GM21423 (cell line): ENCODE measurements around the gene THUMPD3.

Experiments
- ATAC-seq: cut with Tn5 transposase; IDR thresholded peaks from one replicate; pipeline ENCODE4 v1.9.1; 2021; ENCODE audit warnings: mild to moderate bottlenecking, moderate library complexity; ENCODE audit not compliant: unreplicated experiment

Gene THUMPD3

GRCh38 chr3:9352917-9353752, 9.7 kb upstream of the THUMPD3 start:
- ATAC-seq = peak; percentile 55

GRCh38 chr3:9361691-9362388, 1.0 kb upstream of the THUMPD3 start:
- ATAC-seq = no peak

- no peak for ATAC-seq
These were observed 6.7 kb downstream of the THUMPD3 start for GRCh38 chr3:9369508-9369907.

GRCh38 chr3:9373465-9373864, 10.6 kb downstream of the THUMPD3 start:
- ATAC-seq = no peak

GRCh38 chr3:9377981-9378380, 15.1 kb downstream of the THUMPD3 start:
- ATAC-seq = no peak

GRCh38 chr3:9379327-9379726, 16.5 kb downstream of the THUMPD3 start:
- no peak for ATAC-seq

GRCh38 chr3:9380014-9380413, 17.2 kb downstream of the THUMPD3 start:
- no peak for ATAC-seq

GRCh38 chr3:9384141-9384828, 21.4 kb downstream of the THUMPD3 start:
- no peak for ATAC-seq

- no peak for ATAC-seq
These were observed 22.6 kb downstream of the THUMPD3 start for GRCh38 chr3:9385187-9386077.

GRCh38 chr3:9386078-9386459, 23.2 kb downstream of the THUMPD3 start:
- ATAC-seq = no peak

GRCh38 chr3:9386501-9387321, 23.9 kb downstream of the THUMPD3 start:
- ATAC-seq = no peak

- no peak for ATAC-seq
These were observed 24.4 kb downstream of the THUMPD3 start for GRCh38 chr3:9387322-9387655.

GRCh38 chr3:9388142-9388541, 25.3 kb downstream of the THUMPD3 start:
- no peak for ATAC-seq

GRCh38 chr3:9388562-9389272, 25.9 kb downstream of the THUMPD3 start:
- no peak for ATAC-seq

GRCh38 chr3:9390265-9390888, 27.5 kb downstream of the THUMPD3 start:
- no peak for ATAC-seq

GRCh38 chr3:9392041-9392440, 29.2 kb downstream of the THUMPD3 start:
- no peak for ATAC-seq

- no peak for ATAC-seq
These were observed 32.9 kb downstream of the THUMPD3 start for GRCh38 chr3:9395570-9396300.

- ATAC-seq = peak; percentile 19
These were observed 33.4 kb downstream of the THUMPD3 start for GRCh38 chr3:9396301-9396631.
